H1 (cell line): Measurements from ENCODE around the gene SERPINA1. TPM values are rescaled to one million over a fixed set of nuclear protein-coding genes. Genes with fewer than 3 reads are reported as not detected.

Experiments used
- CTCF ChIA-PET: fragments of 300-600 bp; sonication (Branson Sonifier 250); formaldehyde crosslinking; loops from one replicate; lab custom pipeline; 2021; ENCODE audit not compliant: partially characterized antibody; lab: Charles Lee
- POLR2A ChIA-PET: fragments of 300-600 bp; sonication (Branson Sonifier 250); formaldehyde crosslinking; loops from one replicate; lab custom pipeline; 2021; ENCODE audit warnings: inconsistent platforms; ENCODE audit not compliant: partially characterized antibody; lab: Charles Lee
- DNase-seq, 2 experiments: peaks; one replicate each; pipeline versions ENCODE4 v3.0.0 to v3.0.0-alpha.2; 2010 to 2022; ENCODE audit warnings: low spot score in 2 of 2, low read depth in 1 of 2, mixed read lengths in 1 of 2
- FAIRE-seq: peaks from 2 replicates; lab custom pipeline; 2011; peaks lifted over from hg19 to GRCh38; lab: Jason Lieb, UNC
- H2AFZ ChIP-seq: 2 replicates; pipeline ENCODE4 v1.8.1; 2012; ENCODE audit warnings: low read length, inconsistent platforms
- H2AK5ac ChIP-seq: 2 replicates; pipeline ENCODE4 v1.6.1; 2013; ENCODE audit warnings: low read depth, low read length
- H2BK120ac ChIP-seq: replicated peaks from 2 replicates; pipeline ENCODE3; 2013; ENCODE audit warnings: low read depth, low read length, inconsistent platforms
- H2BK12ac ChIP-seq: 2 replicates; pipeline ENCODE4 v1.6.1; 2013; ENCODE audit warnings: low read depth, low read length
- H2BK15ac ChIP-seq: 2 replicates; pipeline ENCODE4 v1.6.1; 2013; ENCODE audit warnings: low read length
- H2BK20ac ChIP-seq: 2 replicates; pipeline ENCODE4 v1.6.1; 2013; ENCODE audit warnings: low read length
- H2BK5ac ChIP-seq: 2 replicates; pipeline ENCODE4 v1.6.1; 2013; ENCODE audit warnings: low read depth, low read length
- H3K14ac ChIP-seq: 2 replicates; pipeline ENCODE4 v1.6.1; 2013; ENCODE audit warnings: inconsistent platforms; ENCODE audit not compliant: insufficient read length
- H3K18ac ChIP-seq: 2 replicates; pipeline ENCODE4 v1.6.1; 2013; ENCODE audit warnings: low read length; ENCODE audit errors: extremely low read depth
- H3K23ac ChIP-seq: 2 replicates; pipeline ENCODE4 v1.6.1; 2013; ENCODE audit warnings: inconsistent platforms; ENCODE audit not compliant: insufficient read length
- H3K23me2 ChIP-seq: 2 replicates; pipeline ENCODE4 v1.6.1; 2013; ENCODE audit warnings: low read depth, low read length
- H3K27ac ChIP-seq: 2 replicates; pipeline ENCODE4 v1.6.1; 2011; ENCODE audit warnings: low read depth, low read length, inconsistent platforms
- H3K27me3 ChIP-seq, 4 experiments: replicated peaks in 1 of 4; 1 replicate in 1 of 4; 2 replicates in 3 of 4; pipeline versions ENCODE4 v1.6.1 to v1.8.1; 2011 to 2013; ENCODE audit warnings: low read length in 3 of 4, mild to moderate bottlenecking in 3 of 4, inconsistent platforms in 2 of 4, mixed read lengths in 2 of 4, moderate library complexity in 1 of 4; ENCODE audit not compliant: control insufficient read depth in 3 of 4, insufficient read depth in 3 of 4; ENCODE audit errors: extremely low read depth in 1 of 4
- H3K36me3 ChIP-seq, 4 experiments: 2 replicates each; pipeline versions ENCODE4 v1.6.1 to v1.8.1; 2011 to 2013; ENCODE audit warnings: mild to moderate bottlenecking in 4 of 4, low read length in 3 of 4, moderate library complexity in 2 of 4, control low read depth in 1 of 4, inconsistent platforms in 1 of 4; ENCODE audit not compliant: insufficient read depth in 4 of 4, control insufficient read depth in 2 of 4
- H3K4ac ChIP-seq: replicated peaks from 2 replicates; pipeline ENCODE3; 2013; ENCODE audit warnings: low read length, low read depth, mixed read lengths, inconsistent platforms; ENCODE audit not compliant: insufficient read length
- H3K4me1 ChIP-seq, 4 experiments: replicated peaks in 1 of 4; 1 replicate in 1 of 4; 2 replicates in 3 of 4; pipeline versions ENCODE4 v1.6.1 to v1.8.1; 2011 to 2013; ENCODE audit warnings: low read length in 3 of 4, inconsistent platforms in 2 of 4, mixed read lengths in 1 of 4; ENCODE audit not compliant: insufficient read depth in 4 of 4, control insufficient read depth in 3 of 4
- H3K4me2 ChIP-seq, 2 experiments: 2 replicates each; pipeline versions ENCODE4 v1.6.1 to v1.8.1; 2011 to 2013; ENCODE audit warnings: low read depth in 2 of 2, low read length in 2 of 2, control low read depth in 1 of 2, inconsistent platforms in 1 of 2, mild to moderate bottlenecking in 1 of 2; ENCODE audit not compliant: insufficient read depth in 1 of 2
- H3K4me3 ChIP-seq, 4 experiments: fragments of 200-600, 300-600 bp in 1 of 4; sonication (generic), shearing (Covaris generic), sonication (Bioruptor Twin) in 1 of 4; 2 replicates each; pipeline versions ENCODE4 v1.5.1 to v1.8.1; 2011 to 2016; ENCODE audit warnings: low read length in 4 of 4, low read depth in 3 of 4, control low read depth in 2 of 4, inconsistent platforms in 2 of 4, mild to moderate bottlenecking in 2 of 4, mixed read lengths in 1 of 4, moderate library complexity in 1 of 4; ENCODE audit not compliant: insufficient read depth in 2 of 4; ENCODE audit errors: extremely low read depth in 1 of 4
- H3K56ac ChIP-seq: replicated peaks from 2 replicates; pipeline ENCODE3; 2013; ENCODE audit warnings: low read depth, mild to moderate bottlenecking, mixed read lengths, low read length, inconsistent platforms; ENCODE audit not compliant: insufficient read length
- H3K79me1 ChIP-seq: 2 replicates; pipeline ENCODE4 v1.6.1; 2013; ENCODE audit warnings: low read depth, low read length, control low read depth
- H3K79me2 ChIP-seq, 2 experiments: 2 replicates each; pipeline versions ENCODE4 v1.6.1 to v1.8.1; 2012 to 2013; ENCODE audit warnings: low read length in 2 of 2, mild to moderate bottlenecking in 2 of 2, inconsistent platforms in 1 of 2; ENCODE audit not compliant: insufficient read depth in 2 of 2, control insufficient read depth in 1 of 2
- H3K9ac ChIP-seq, 4 experiments: replicated peaks in 1 of 4; 1 replicate in 1 of 4; 2 replicates in 3 of 4; pipeline versions ENCODE4 v1.6.1 to v1.8.1; 2011 to 2013; ENCODE audit warnings: low read depth in 3 of 4, low read length in 3 of 4, control low read depth in 2 of 4, mild to moderate bottlenecking in 2 of 4, moderate library complexity in 2 of 4, inconsistent platforms in 1 of 4; ENCODE audit errors: extremely low read depth in 1 of 4
- H3K9me3 ChIP-seq, 2 experiments: 2 replicates each; pipeline versions ENCODE4 v1.6.1 to v1.8.1; 2012 to 2013; ENCODE audit warnings: mild to moderate bottlenecking in 2 of 2, moderate library complexity in 2 of 2, control low read depth in 1 of 2, inconsistent platforms in 1 of 2, low read depth in 1 of 2, low read length in 1 of 2, mixed read lengths in 1 of 2; ENCODE audit not compliant: insufficient read depth in 2 of 2
- H4K20me1 ChIP-seq, 2 experiments: replicated peaks in 1 of 2; 2 replicates each; pipeline versions ENCODE3 to v1.8.1; 2011 to 2013; ENCODE audit warnings: inconsistent platforms in 2 of 2, low read length in 2 of 2, mild to moderate bottlenecking in 1 of 2; ENCODE audit not compliant: insufficient read depth in 2 of 2, control insufficient read depth in 1 of 2
- H4K5ac ChIP-seq: 2 replicates; pipeline ENCODE4 v1.6.1; 2013; ENCODE audit warnings: low read length, low read depth, mixed read lengths, inconsistent platforms; ENCODE audit not compliant: insufficient read length
- H4K8ac ChIP-seq: 2 replicates; pipeline ENCODE4 v1.8.0; 2013; ENCODE audit warnings: mild to moderate bottlenecking, moderate library complexity, low read length, inconsistent platforms; ENCODE audit not compliant: insufficient read depth; ENCODE audit errors: extremely low read depth
- H4K91ac ChIP-seq: replicated peaks from 2 replicates; pipeline ENCODE3; 2013; ENCODE audit warnings: low read length, mixed read lengths, inconsistent platforms; ENCODE audit not compliant: insufficient read length
- EGR1 ChIP-seq: IDR thresholded peaks from 2 replicates; pipeline ENCODE4 v1.6.1; 2011; ENCODE audit warnings: low read depth, low read length, borderline replicate concordance
- EP300 ChIP-seq, 2 experiments: IDR thresholded peaks; 1 replicate in 1 of 2; 2 replicates in 1 of 2; pipeline ENCODE4 v1.6.1; 2011 to 2012; ENCODE audit warnings: low read depth in 2 of 2, low read length in 2 of 2, mild to moderate bottlenecking in 2 of 2, borderline replicate concordance in 1 of 2, inconsistent platforms in 1 of 2, moderate library complexity in 1 of 2
- EZH2 ChIP-seq: fragments of 200-600 bp; sonication (generic); IDR thresholded peaks from 2 replicates; pipeline ENCODE4 v1.7.1; 2012; ENCODE audit warnings: low read depth, mild to moderate bottlenecking, moderate library complexity, low read length, inconsistent platforms; ENCODE audit not compliant: severe bottlenecking
- RAD21 ChIP-seq, 2 experiments: IDR thresholded peaks in 1 of 2; conservative IDR thresholded peaks in 1 of 2; 2 replicates each; pipeline ENCODE4 v1.6.1; 2011; ENCODE audit warnings: low read depth in 2 of 2, low read length in 2 of 2, improper control_type of control experiment in 1 of 2, inconsistent platforms in 1 of 2, mild to moderate bottlenecking in 1 of 2, moderate library complexity in 1 of 2
- WGBS, 2 experiments: shearing (Covaris generic) in 1 of 2; methylation state at CpG; one replicate each; pipeline versions ENCODE4 v1.1.6 to v1.1.7; 2013 to 2015; ENCODE audit warnings: low lambda C conversion rate in 2 of 2, mixed read lengths in 2 of 2, inconsistent platforms in 1 of 2, low coverage in 1 of 2, missing lambda C conversion rate in 1 of 2; ENCODE audit not compliant: insufficient replicate concordance in 2 of 2, insufficient coverage in 1 of 2, insufficient read length in 1 of 2; ENCODE audit errors: extremely low coverage in 1 of 2, missing lambda C conversion rate in 1 of 2; 5-methylcytosine and 5-hydroxymethylcytosine counted together
- polyA plus RNA-seq, 7 experiments: library from polyadenylated mRNA; depleted of rRNA in 3 of 7; stranded (reverse) in 5 of 7; unstranded in 2 of 7; fragments of >200 nt in 5 of 7; fragments of 200-250 nt in 2 of 7; gene quantifications; 1 replicate in 5 of 7; 2 replicates in 1 of 7; 4 replicates in 1 of 7; pipeline versions ENCODE4 v1.2.1 to v1.2.3, GENCODE V29; 2011 to 2013; ENCODE audit warnings: missing spikeins in 2 of 7, mixed read lengths in 2 of 7
- total RNA-seq: library from RNA; stranded (reverse); fragmentation: NEBNext Ultra II Directional; extraction: Animal tissue kit (Norgen Biotek cat#: 25700); gene quantifications from 2 replicates; pipeline ENCODE4 v1.2.1, GENCODE V29; 2021

Gene SERPINA1
- total and polyA plus RNA-seq, 2 of the 8 experiments (the other 6 are each of a cell fraction or from before 2014, with no cell fraction given), result 0.08 TPM; not detected in 1

- Histone ChIP-seq H3K27ac (no peak overlapping the region), H3K4me2 (no peak overlapping the region), H3K4ac (no peak overlapping the region), H3K56ac (no peak overlapping the region), H3K9me3 (peaks cover 0 to 2% of the 10 kb centered on the region in 2 experiments; a peak in 1 of 4 replicates), H2BK12ac (no peak overlapping the region), H4K8ac (no peak overlapping the region), H3K9ac (no peak overlapping the region), H3K79me2 (no peaks in the 10 kb centered on the region), H2BK20ac (no peak overlapping the region), H4K5ac (no peak overlapping the region), H2BK5ac (no peak overlapping the region), H3K79me1 (no peaks in the 10 kb centered on the region), H3K4me3 (no peak overlapping the region), H3K4me1 (no peaks in the 10 kb centered on the region), H3K14ac (no peak overlapping the region), H3K36me3 (no peaks in the 10 kb centered on the region), H4K91ac (no peak overlapping the region), H3K23ac (no peak overlapping the region), H4K20me1 (no peaks in the 10 kb centered on the region), H2AFZ (no peak overlapping the region), H3K23me2 (no peaks in the 10 kb centered on the region), H2AK5ac (no peak overlapping the region), H3K27me3 (no peaks in the 10 kb centered on the region), H3K18ac (no peak overlapping the region), H2BK120ac (no peak overlapping the region), H2BK15ac (no peak overlapping the region)
- no peak for FAIRE-seq
- TF ChIP-seq EGR1 (no peak), EZH2 (no peak), EP300 (IDR thresholded peaks at IDR 0.05; ENCODE audit: borderline replicate concordance in 1 of 2, low read depth in 2 of 2, low read length in 2 of 2) (no peak), RAD21 (IDR thresholded peaks at IDR 0.05 in 1 of 2, conservative IDR thresholded peaks at IDR 0.05 in 1 of 2; ENCODE audit: low read depth in 2 of 2, low read length in 2 of 2) (no peak)
- 89% methylated on average over 5 of the region's 5 CpGs; no CpG with 5 or more reads in 1 of the 2 experiments for WGBS, 2 experiments
- ChIA-PET CTCF (interaction anchor here (0.9 to 1.8 kb wide), 7 partner anchors 14 to 402 kb away, joined by 3 to 4 read pairs (median 3); no protein-coding TSS in a partner anchor), POLR2A (no interaction called here)
- DNase-seq, result no peak
Measured at GRCh38 chr14:94341656-94342333, 46.6 kb downstream of the SERPINA1 start.
